H1 (cell line): ENCODE measurements around the gene EHBP1. TPM values are rescaled to one million over a fixed set of nuclear protein-coding genes. Genes with fewer than 3 reads are reported as not detected.

ENCODE experiments used
- CTCF ChIA-PET: fragments of 300-600 bp; sonication (Branson Sonifier 250); formaldehyde crosslinking; loops from one replicate; lab custom pipeline; 2021; ENCODE audit not compliant: partially characterized antibody; lab: Charles Lee
- POLR2A ChIA-PET: fragments of 300-600 bp; sonication (Branson Sonifier 250); formaldehyde crosslinking; loops from one replicate; lab custom pipeline; 2021; ENCODE audit warnings: inconsistent platforms; ENCODE audit not compliant: partially characterized antibody; lab: Charles Lee
- DNase-seq, 2 experiments: peaks; one replicate each; pipeline versions ENCODE4 v3.0.0 to v3.0.0-alpha.2; 2010 to 2022; ENCODE audit warnings: low spot score in 2 of 2, low read depth in 1 of 2, mixed read lengths in 1 of 2
- FAIRE-seq: peaks from 2 replicates; lab custom pipeline; 2011; peaks lifted over from hg19 to GRCh38; lab: Jason Lieb, UNC
- H2AFZ ChIP-seq: 2 replicates; pipeline ENCODE4 v1.8.1; 2012; ENCODE audit warnings: low read length, inconsistent platforms
- H2AK5ac ChIP-seq: 2 replicates; pipeline ENCODE4 v1.6.1; 2013; ENCODE audit warnings: low read depth, low read length
- H2BK120ac ChIP-seq: replicated peaks from 2 replicates; pipeline ENCODE3; 2013; ENCODE audit warnings: low read depth, low read length, inconsistent platforms
- H2BK12ac ChIP-seq: 2 replicates; pipeline ENCODE4 v1.6.1; 2013; ENCODE audit warnings: low read depth, low read length
- H2BK15ac ChIP-seq: 2 replicates; pipeline ENCODE4 v1.6.1; 2013; ENCODE audit warnings: low read length
- H2BK20ac ChIP-seq: 2 replicates; pipeline ENCODE4 v1.6.1; 2013; ENCODE audit warnings: low read length
- H2BK5ac ChIP-seq: 2 replicates; pipeline ENCODE4 v1.6.1; 2013; ENCODE audit warnings: low read depth, low read length
- H3K14ac ChIP-seq: 2 replicates; pipeline ENCODE4 v1.6.1; 2013; ENCODE audit warnings: inconsistent platforms; ENCODE audit not compliant: insufficient read length
- H3K18ac ChIP-seq: 2 replicates; pipeline ENCODE4 v1.6.1; 2013; ENCODE audit warnings: low read length; ENCODE audit errors: extremely low read depth
- H3K23ac ChIP-seq: 2 replicates; pipeline ENCODE4 v1.6.1; 2013; ENCODE audit warnings: inconsistent platforms; ENCODE audit not compliant: insufficient read length
- H3K23me2 ChIP-seq: 2 replicates; pipeline ENCODE4 v1.6.1; 2013; ENCODE audit warnings: low read depth, low read length
- H3K27ac ChIP-seq: 2 replicates; pipeline ENCODE4 v1.6.1; 2011; ENCODE audit warnings: low read depth, low read length, inconsistent platforms
- H3K27me3 ChIP-seq, 4 experiments: replicated peaks in 1 of 4; 1 replicate in 1 of 4; 2 replicates in 3 of 4; pipeline versions ENCODE4 v1.6.1 to v1.8.1; 2011 to 2013; ENCODE audit warnings: low read length in 3 of 4, mild to moderate bottlenecking in 3 of 4, inconsistent platforms in 2 of 4, mixed read lengths in 2 of 4, moderate library complexity in 1 of 4; ENCODE audit not compliant: control insufficient read depth in 3 of 4, insufficient read depth in 3 of 4; ENCODE audit errors: extremely low read depth in 1 of 4
- H3K36me3 ChIP-seq, 4 experiments: 2 replicates each; pipeline versions ENCODE4 v1.6.1 to v1.8.1; 2011 to 2013; ENCODE audit warnings: mild to moderate bottlenecking in 4 of 4, low read length in 3 of 4, moderate library complexity in 2 of 4, control low read depth in 1 of 4, inconsistent platforms in 1 of 4; ENCODE audit not compliant: insufficient read depth in 4 of 4, control insufficient read depth in 2 of 4
- H3K4ac ChIP-seq: replicated peaks from 2 replicates; pipeline ENCODE3; 2013; ENCODE audit warnings: low read length, low read depth, mixed read lengths, inconsistent platforms; ENCODE audit not compliant: insufficient read length
- H3K4me1 ChIP-seq, 4 experiments: replicated peaks in 1 of 4; 1 replicate in 1 of 4; 2 replicates in 3 of 4; pipeline versions ENCODE4 v1.6.1 to v1.8.1; 2011 to 2013; ENCODE audit warnings: low read length in 3 of 4, inconsistent platforms in 2 of 4, mixed read lengths in 1 of 4; ENCODE audit not compliant: insufficient read depth in 4 of 4, control insufficient read depth in 3 of 4
- H3K4me2 ChIP-seq, 2 experiments: 2 replicates each; pipeline versions ENCODE4 v1.6.1 to v1.8.1; 2011 to 2013; ENCODE audit warnings: low read depth in 2 of 2, low read length in 2 of 2, control low read depth in 1 of 2, inconsistent platforms in 1 of 2, mild to moderate bottlenecking in 1 of 2; ENCODE audit not compliant: insufficient read depth in 1 of 2
- H3K4me3 ChIP-seq, 4 experiments: fragments of 200-600, 300-600 bp in 1 of 4; sonication (generic), shearing (Covaris generic), sonication (Bioruptor Twin) in 1 of 4; 2 replicates each; pipeline versions ENCODE4 v1.5.1 to v1.8.1; 2011 to 2016; ENCODE audit warnings: low read length in 4 of 4, low read depth in 3 of 4, control low read depth in 2 of 4, inconsistent platforms in 2 of 4, mild to moderate bottlenecking in 2 of 4, mixed read lengths in 1 of 4, moderate library complexity in 1 of 4; ENCODE audit not compliant: insufficient read depth in 2 of 4; ENCODE audit errors: extremely low read depth in 1 of 4
- H3K56ac ChIP-seq: replicated peaks from 2 replicates; pipeline ENCODE3; 2013; ENCODE audit warnings: low read depth, mild to moderate bottlenecking, mixed read lengths, low read length, inconsistent platforms; ENCODE audit not compliant: insufficient read length
- H3K79me1 ChIP-seq: 2 replicates; pipeline ENCODE4 v1.6.1; 2013; ENCODE audit warnings: low read depth, low read length, control low read depth
- H3K79me2 ChIP-seq, 2 experiments: 2 replicates each; pipeline versions ENCODE4 v1.6.1 to v1.8.1; 2012 to 2013; ENCODE audit warnings: low read length in 2 of 2, mild to moderate bottlenecking in 2 of 2, inconsistent platforms in 1 of 2; ENCODE audit not compliant: insufficient read depth in 2 of 2, control insufficient read depth in 1 of 2
- H3K9ac ChIP-seq, 4 experiments: replicated peaks in 1 of 4; 1 replicate in 1 of 4; 2 replicates in 3 of 4; pipeline versions ENCODE4 v1.6.1 to v1.8.1; 2011 to 2013; ENCODE audit warnings: low read depth in 3 of 4, low read length in 3 of 4, control low read depth in 2 of 4, mild to moderate bottlenecking in 2 of 4, moderate library complexity in 2 of 4, inconsistent platforms in 1 of 4; ENCODE audit errors: extremely low read depth in 1 of 4
- H3K9me3 ChIP-seq, 2 experiments: 2 replicates each; pipeline versions ENCODE4 v1.6.1 to v1.8.1; 2012 to 2013; ENCODE audit warnings: mild to moderate bottlenecking in 2 of 2, moderate library complexity in 2 of 2, control low read depth in 1 of 2, inconsistent platforms in 1 of 2, low read depth in 1 of 2, low read length in 1 of 2, mixed read lengths in 1 of 2; ENCODE audit not compliant: insufficient read depth in 2 of 2
- H4K20me1 ChIP-seq, 2 experiments: replicated peaks in 1 of 2; 2 replicates each; pipeline versions ENCODE3 to v1.8.1; 2011 to 2013; ENCODE audit warnings: inconsistent platforms in 2 of 2, low read length in 2 of 2, mild to moderate bottlenecking in 1 of 2; ENCODE audit not compliant: insufficient read depth in 2 of 2, control insufficient read depth in 1 of 2
- H4K5ac ChIP-seq: 2 replicates; pipeline ENCODE4 v1.6.1; 2013; ENCODE audit warnings: low read length, low read depth, mixed read lengths, inconsistent platforms; ENCODE audit not compliant: insufficient read length
- H4K8ac ChIP-seq: 2 replicates; pipeline ENCODE4 v1.8.0; 2013; ENCODE audit warnings: mild to moderate bottlenecking, moderate library complexity, low read length, inconsistent platforms; ENCODE audit not compliant: insufficient read depth; ENCODE audit errors: extremely low read depth
- H4K91ac ChIP-seq: replicated peaks from 2 replicates; pipeline ENCODE3; 2013; ENCODE audit warnings: low read length, mixed read lengths, inconsistent platforms; ENCODE audit not compliant: insufficient read length
- MAFK ChIP-seq: IDR thresholded peaks from 2 replicates; pipeline ENCODE4 v1.6.1; 2012; ENCODE audit warnings: low read depth, mild to moderate bottlenecking, improper control_type of control experiment, low read length
- WGBS, 2 experiments: shearing (Covaris generic) in 1 of 2; methylation state at CpG; one replicate each; pipeline versions ENCODE4 v1.1.6 to v1.1.7; 2013 to 2015; ENCODE audit warnings: low lambda C conversion rate in 2 of 2, mixed read lengths in 2 of 2, inconsistent platforms in 1 of 2, low coverage in 1 of 2, missing lambda C conversion rate in 1 of 2; ENCODE audit not compliant: insufficient replicate concordance in 2 of 2, insufficient coverage in 1 of 2, insufficient read length in 1 of 2; ENCODE audit errors: extremely low coverage in 1 of 2, missing lambda C conversion rate in 1 of 2; 5-methylcytosine and 5-hydroxymethylcytosine counted together
- polyA plus RNA-seq, 7 experiments: library from polyadenylated mRNA; depleted of rRNA in 3 of 7; stranded (reverse) in 5 of 7; unstranded in 2 of 7; fragments of >200 nt in 5 of 7; fragments of 200-250 nt in 2 of 7; gene quantifications; 1 replicate in 5 of 7; 2 replicates in 1 of 7; 4 replicates in 1 of 7; pipeline versions ENCODE4 v1.2.1 to v1.2.3, GENCODE V29; 2011 to 2013; ENCODE audit warnings: missing spikeins in 2 of 7, mixed read lengths in 2 of 7
- total RNA-seq: library from RNA; stranded (reverse); fragmentation: NEBNext Ultra II Directional; extraction: Animal tissue kit (Norgen Biotek cat#: 25700); gene quantifications from 2 replicates; pipeline ENCODE4 v1.2.1, GENCODE V29; 2021

EHBP1 gene
- total and polyA plus RNA-seq, 2 of the 8 experiments (the other 6 are each of a cell fraction or from before 2014, with no cell fraction given), result 12.0 to 64.1 TPM

DNA sequence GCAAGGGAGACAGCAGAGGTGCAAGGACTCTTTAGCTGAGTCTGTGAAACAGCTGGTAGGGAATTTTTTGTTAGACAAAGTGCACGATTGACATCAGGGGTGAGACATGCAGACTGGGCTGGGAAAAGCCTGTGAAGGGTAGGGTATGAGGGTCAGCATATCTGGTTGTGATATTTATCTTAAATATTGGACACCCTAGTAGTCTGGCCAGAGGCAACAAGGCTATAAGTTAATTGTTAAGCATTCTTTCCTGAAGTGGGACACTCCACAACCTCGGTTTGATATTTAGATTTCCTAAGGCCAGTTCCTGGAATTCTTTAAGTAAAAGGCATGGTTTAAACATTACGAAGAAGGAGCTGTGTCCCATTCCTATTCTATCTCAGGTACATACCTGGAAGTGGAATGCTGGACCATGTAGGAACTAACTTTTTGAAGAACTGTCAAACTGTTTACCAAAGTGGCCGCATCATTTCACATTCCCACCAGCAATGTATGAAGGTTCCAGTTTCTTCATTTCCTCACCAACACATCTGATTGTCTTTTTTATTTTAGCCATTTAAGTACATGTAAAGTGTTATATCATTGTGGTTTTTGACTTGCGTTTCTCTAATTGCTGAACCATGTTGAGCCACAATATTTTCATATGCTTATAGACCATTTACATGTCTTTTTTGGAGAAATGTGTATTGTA is 22.5 kb downstream of the EHBP1 start:
- H3K4me2 ChIP-seq, result no peak overlapping the region
- H2BK20ac ChIP-seq, result no peak overlapping the region
- H3K56ac ChIP-seq, result no peak overlapping the region
- no peak overlapping the region for H3K27ac ChIP-seq
- no peak overlapping the region for H3K18ac ChIP-seq
- H3K14ac ChIP-seq, result no peak overlapping the region
- H4K91ac ChIP-seq, result no peak overlapping the region
- H3K36me3 ChIP-seq, result peaks cover 0 to 2% (median 0%) of the 10 kb centered on the region in 4 experiments; a peak in 1 of 8 replicates
- DNase-seq, result no peak
- H2BK15ac ChIP-seq, result no peak overlapping the region
- no peak for FAIRE-seq
- WGBS, 2 experiments, result 89% methylated on average over 5 of the region's 5 CpGs; no CpG with 5 or more reads in 1 of the 2 experiments
- H3K4ac ChIP-seq, result no peak overlapping the region
- CTCF ChIA-PET, result no interaction called here
- no peak overlapping the region for H2AFZ ChIP-seq
- peaks cover 9 to 80% of the 10 kb centered on the region in 2 experiments for H3K79me2 ChIP-seq
- H2BK120ac ChIP-seq, result no peak overlapping the region
- H3K4me1 ChIP-seq, result peaks cover 0 to 11% (median 4%) of the 10 kb centered on the region in 4 experiments; a peak in 5 of 7 replicates
- H4K8ac ChIP-seq, result no peak overlapping the region
- H2AK5ac ChIP-seq, result no peak overlapping the region
- H4K20me1 ChIP-seq, result peaks cover 4 to 9% of the 10 kb centered on the region in 2 experiments
- no peak overlapping the region for H3K4me3 ChIP-seq
- no peaks in the 10 kb centered on the region for H3K79me1 ChIP-seq
- H3K23me2 ChIP-seq, result peaks cover 2% of the 10 kb centered on the region; the same call in 1 of the 2 replicates
- peaks cover 0 to 10% of the 10 kb centered on the region in 2 experiments; a peak in 2 of 4 replicates for H3K9me3 ChIP-seq
- H3K23ac ChIP-seq, result no peak overlapping the region
- H4K5ac ChIP-seq, result no peak overlapping the region
- no peak overlapping the region for H3K9ac ChIP-seq
- POLR2A ChIA-PET, result no interaction called here
- H3K27me3 ChIP-seq, result no peaks in the 10 kb centered on the region
- H2BK12ac ChIP-seq, result no peak overlapping the region
- H2BK5ac ChIP-seq, result no peak overlapping the region
- no peak for TF ChIP-seq MAFK
